HuH-7.5 (cell line): ENCODE data around the gene LOXL3.

Experiments used
- DNase-seq: peaks from one replicate; pipeline ENCODE4 v3.0.0; 2011; ENCODE audit warnings: low spot score

The LOXL3 gene

GRCh38 chr2:74528600-74529356 lies 25.0 kb downstream of the LOXL3 start:
- DNase-seq = no peak

- no peak for DNase-seq
Observed at GRCh38 chr2:74527741-74528140, 26.0 kb downstream of the LOXL3 start.

DNA sequence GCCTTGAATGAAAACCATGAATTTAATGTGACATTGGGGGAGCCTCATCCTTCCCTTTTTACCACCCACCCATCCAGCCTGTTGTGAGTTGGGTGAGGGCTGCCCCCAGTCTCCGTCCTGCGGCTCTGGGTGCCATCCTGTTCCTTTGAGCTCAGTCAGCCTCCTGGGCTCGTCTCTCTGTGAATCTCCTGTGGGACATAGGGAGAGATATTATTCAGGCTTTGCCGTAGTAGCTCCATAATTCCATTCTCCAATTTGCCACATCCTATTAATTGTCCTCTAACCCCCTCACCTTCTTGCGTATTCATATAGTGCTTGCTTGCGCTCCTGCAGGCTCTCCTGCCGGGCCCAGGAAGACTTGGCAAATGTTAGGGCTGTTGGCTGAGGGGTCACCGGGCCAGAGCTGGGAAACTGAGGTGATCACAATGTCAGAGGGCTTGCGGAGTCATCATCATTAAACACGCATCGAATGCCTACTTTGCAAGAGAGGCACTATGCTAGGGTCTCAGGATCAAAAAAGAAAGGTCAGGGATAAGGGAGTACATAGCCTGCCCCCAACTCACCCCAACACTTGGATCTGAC lies 27.0 kb downstream of the LOXL3 start:
- no peak for DNase-seq

DNA sequence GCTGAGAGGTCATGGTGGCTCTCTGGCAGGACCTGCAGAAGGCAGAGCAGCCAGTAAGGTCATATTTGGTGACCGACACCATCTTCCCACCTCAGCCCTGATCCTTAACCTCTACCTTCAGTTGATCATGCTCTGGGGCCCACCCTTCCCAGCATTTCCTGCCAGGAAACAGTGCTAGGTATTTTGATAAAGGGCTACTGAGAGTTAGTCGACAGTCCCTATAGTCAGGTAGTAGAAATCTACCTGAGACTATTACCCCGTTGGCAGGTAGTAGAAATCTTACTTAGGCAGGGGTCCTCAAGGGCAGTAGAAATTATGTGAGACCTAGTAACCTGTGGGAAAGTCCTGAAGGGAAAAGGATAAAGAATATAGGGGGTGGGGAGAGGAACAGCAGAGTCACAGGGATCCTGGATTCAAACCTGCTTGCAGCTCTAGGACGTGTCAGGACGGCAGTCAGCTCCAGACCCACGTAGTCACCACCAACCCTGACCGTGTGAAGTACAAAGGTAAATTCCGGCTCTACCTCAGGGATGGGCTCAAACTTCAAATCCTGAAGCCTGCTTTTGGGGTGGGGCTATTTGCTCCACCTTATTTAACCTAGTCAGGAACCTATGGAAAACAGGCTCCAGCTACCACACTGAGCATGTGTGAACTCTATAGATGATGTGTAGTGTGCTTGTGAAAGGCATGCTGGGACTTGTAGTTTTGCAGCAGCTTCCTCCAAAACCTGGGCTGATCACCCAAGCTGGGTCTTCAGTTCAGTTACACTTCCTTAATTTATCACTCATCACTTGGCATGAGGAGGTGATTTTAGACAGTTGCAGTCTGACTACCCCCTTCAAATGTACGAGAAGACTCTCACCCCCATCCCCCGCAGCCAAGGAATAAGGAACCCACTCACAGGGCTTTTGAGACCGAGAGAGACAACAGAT lies 27.8 kb downstream of the LOXL3 start, which contains the start of gene DQX1:
Gene DQX1, minus strand, starts transcription at position 515 of the 932 bp plus-strand sequence. Its CDS starts 502 bp downstream, at position 13.
- no peak for DNase-seq

- DNase-seq = no peak
Observed at GRCh38 chr2:74524955-74525716, 28.6 kb downstream of the LOXL3 start.

- DNase-seq = no peak
Observed at GRCh38 chr2:74524005-74524404, 29.7 kb downstream of the LOXL3 start.

DNA sequence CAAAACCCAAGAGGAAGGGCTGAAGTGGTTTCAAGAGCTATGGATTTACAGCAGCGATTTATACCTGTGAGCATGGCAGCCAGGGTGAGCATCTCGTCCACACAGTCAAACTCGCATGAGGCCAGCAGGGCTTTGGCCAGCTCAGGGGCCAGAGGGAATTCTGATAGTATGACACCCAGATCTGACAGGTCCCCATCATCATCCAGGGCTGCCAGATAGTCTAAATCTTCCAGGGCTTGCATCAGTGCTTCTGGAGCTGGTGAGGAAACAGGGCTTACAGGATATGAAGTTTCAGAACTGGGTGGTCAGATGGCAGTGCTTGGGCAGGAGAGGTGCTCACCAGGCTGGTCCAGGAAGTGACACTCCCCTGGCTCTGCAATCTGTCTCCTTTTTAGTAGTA lies 31.2 kb downstream of the LOXL3 start:
- no peak for DNase-seq

DNA sequence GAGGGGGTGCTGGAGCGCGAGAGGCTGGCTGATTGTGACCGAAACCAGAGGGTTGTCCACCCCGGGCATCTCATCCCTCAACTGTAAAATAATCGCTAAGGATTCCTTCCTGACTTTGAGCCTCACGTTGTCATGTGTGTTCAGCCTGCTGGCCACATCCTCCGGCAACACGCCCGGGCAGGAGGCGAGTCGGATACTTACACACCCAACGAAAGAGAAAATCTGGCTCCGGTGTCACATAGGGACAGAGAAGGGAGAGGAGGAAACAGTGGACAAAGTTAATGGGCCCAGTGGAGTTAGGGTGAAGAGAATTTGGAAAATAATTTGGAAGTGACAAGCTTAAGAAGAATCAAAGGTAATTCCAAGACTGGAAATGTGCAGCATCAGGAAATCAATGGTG lies 37.1 kb downstream of the LOXL3 start:
- DNase-seq = no peak

DNA sequence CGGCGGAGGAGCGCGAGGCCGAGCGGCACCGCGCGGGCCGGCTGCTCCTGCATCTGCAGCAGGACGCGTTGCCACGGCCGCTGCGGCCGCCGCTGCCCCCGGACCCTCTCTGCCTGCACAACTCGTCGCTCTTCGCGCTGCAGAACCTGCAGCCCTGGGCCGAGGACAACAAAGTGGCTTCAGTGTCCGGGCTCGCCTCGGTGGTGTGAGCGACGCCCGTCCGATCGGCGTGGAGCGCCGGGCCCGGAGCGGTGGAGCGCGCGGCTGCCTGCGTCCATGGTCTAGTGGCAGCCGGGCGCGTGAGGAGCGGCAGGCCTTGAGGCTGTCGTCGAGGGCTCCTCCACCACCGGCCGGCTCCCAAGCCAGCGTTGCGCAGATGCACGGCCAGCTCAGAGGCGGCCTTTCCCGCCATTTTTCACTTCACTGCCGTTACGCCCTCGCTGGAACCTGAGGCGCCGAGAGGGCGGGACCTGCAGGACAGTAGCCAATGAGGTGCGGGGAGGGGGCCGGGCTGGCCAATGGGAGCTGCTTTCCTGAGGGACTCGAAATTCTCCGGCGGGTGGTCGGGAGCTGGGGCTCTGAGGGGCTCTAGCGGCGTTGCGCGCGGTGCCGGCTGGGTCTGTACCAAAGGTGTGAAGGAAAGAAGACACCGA lies 37.6 kb downstream of the LOXL3 start:
- no peak for DNase-seq

DNA sequence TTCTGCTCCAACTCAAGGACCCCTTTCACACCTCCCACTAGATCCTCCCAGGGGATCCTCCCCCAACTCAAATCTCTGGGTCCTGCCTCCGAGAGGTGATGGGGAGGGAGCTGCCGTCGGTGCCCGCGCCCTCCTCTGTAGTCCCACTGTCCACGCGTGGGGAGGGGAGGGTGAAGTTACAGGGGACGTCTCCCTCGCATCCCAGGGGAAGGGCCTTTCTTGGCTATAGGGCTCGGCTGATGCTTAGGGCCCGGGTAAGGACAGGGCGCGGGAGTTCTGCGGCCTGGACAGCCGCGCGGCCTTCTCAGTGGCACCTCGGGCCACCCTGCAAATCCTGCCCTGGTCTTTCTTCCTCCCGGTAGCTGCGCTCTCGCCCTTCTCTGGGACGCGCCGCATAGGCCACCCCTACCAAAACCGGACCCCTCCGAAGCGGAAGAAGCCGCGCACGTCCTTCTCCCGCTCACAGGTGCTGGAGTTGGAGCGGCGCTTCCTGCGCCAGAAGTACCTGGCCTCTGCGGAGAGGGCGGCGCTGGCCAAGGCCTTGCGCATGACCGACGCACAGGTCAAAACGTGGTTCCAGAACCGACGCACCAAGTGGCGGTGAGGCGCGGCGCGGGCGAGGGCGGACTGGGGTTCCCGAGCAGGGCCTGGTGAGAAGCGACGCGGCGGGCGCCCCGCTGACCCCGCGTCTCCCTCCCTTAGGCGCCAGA lies 38.3 kb downstream of the LOXL3 start:
- no peak for DNase-seq

GRCh38 chr2:74514368-74515270 lies 39.1 kb downstream of the LOXL3 start, which contains the start of gene TLX2:
TLX2 (plus strand) TSS chr2:74514450; CDS start chr2:74514807, 357 bp downstream.
- DNase-seq = no peak

- DNase-seq = no peak
Observed at GRCh38 chr2:74513605-74514367, 40.0 kb downstream of the LOXL3 start.

GRCh38 chr2:74512744-74513604 lies 40.8 kb downstream of the LOXL3 start:
- no peak for DNase-seq

- no peak for DNase-seq
Observed at GRCh38 chr2:74511104-74511989, 42.4 kb downstream of the LOXL3 start.

- DNase-seq = no peak
Observed at GRCh38 chr2:74510272-74510671, 43.5 kb downstream of the LOXL3 start.

DNA sequence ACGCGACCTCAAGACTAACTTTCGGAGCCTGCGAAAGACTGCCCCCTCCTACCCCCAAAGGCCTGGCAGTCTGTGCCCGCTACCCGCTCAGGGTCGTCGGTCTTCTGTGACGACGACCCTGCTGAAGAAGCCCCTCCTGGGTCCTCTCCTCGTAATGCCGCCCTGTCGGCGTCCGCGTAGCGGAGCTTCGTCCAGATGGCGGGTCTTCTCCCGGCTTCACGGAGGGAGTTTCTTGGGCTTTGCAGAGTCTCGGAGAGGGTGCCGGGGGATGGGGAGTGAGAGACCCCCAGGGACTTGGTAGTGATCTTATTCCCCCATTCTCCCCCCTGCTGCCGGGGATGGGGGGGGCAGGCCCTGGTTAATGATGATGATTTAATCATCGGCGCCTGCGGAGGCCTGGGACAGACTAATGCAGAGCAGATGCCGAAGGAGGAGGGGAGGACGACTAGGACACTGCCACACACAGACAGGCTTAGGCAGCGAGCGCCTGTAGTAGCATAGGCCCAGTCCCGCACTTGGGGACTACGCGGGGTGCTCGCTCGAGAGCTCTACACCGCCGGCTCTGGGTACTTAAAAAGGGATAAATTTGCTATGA lies 45.7 kb downstream of the LOXL3 start:
- DNase-seq = no peak
